IPS-15b (cell line): ENCODE measurements around the gene SGPP1.
"Not testable (repeated sequence)": the region's sequence is repeated elsewhere in the genome, so short reads cannot be mapped to it uniquely, and the experiment has no call there.

Experiments
- H3K27me3 ChIP-seq: one replicate; pipeline ENCODE4 v1.6.1; 2013; ENCODE audit warnings: low read length; ENCODE audit not compliant: control insufficient read depth, insufficient read depth
- H3K36me3 ChIP-seq: one replicate; pipeline ENCODE4 v1.6.1; 2013; ENCODE audit warnings: low read length; ENCODE audit not compliant: control insufficient read depth, insufficient read depth
- H3K4me1 ChIP-seq: one replicate; pipeline ENCODE4 v1.6.1; 2013; ENCODE audit warnings: mild to moderate bottlenecking, low read length; ENCODE audit not compliant: control insufficient read depth, insufficient read depth
- H3K4me3 ChIP-seq: one replicate; pipeline ENCODE4 v1.5.1; 2013; ENCODE audit warnings: low read depth, low read length
- H3K9ac ChIP-seq: one replicate; pipeline ENCODE4 v1.6.1; 2013; ENCODE audit warnings: low read depth, mild to moderate bottlenecking, low read length
- H3K9me3 ChIP-seq: one replicate; pipeline ENCODE4 v1.6.1; 2013; ENCODE audit warnings: mild to moderate bottlenecking, low read length; ENCODE audit not compliant: control insufficient read depth, insufficient read depth

Gene SGPP1

DNA sequence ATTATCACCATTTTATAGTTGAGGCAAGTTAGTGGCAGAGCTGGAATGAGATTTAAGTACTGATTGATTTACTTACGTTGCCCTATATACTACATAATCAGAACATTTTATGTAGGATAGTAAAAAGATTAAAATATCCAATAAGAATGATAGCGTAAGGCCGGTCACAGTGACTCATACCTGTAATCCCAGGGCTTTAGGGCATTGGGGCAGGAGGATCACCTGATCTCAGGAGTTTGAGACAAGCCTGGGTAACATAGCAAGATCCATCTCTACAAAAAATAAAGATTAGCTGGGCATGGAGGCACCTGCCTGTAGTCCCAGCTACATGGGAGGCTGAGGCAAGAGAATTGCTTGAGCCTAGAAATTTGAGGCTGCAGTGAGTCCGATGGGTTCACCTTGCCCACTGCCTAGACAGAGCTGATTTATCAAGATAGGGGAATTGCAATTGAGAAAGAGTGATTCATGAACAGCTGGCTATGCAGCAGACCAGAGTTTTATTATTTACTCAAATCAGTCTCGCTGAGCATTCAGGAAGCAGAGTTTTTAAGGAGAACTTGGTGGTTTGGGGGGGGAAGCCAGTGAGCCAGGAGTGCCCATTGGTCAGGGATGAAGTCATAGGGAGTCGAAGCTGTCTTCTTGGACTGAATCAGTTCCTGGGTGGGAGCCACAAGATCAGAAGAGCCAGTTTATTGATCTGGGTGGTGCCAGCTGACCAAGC lies 24.7 kb upstream of the SGPP1 start:
- no peak overlapping the region for H3K4me3 ChIP-seq
- no peak overlapping the region for H3K9ac ChIP-seq
- H3K36me3 ChIP-seq = no peaks in the 10 kb centered on the region
- no peaks in the 10 kb centered on the region for H3K4me1 ChIP-seq
- H3K27me3 ChIP-seq = no peaks in the 10 kb centered on the region
- no peaks in the 10 kb centered on the region for H3K9me3 ChIP-seq

DNA sequence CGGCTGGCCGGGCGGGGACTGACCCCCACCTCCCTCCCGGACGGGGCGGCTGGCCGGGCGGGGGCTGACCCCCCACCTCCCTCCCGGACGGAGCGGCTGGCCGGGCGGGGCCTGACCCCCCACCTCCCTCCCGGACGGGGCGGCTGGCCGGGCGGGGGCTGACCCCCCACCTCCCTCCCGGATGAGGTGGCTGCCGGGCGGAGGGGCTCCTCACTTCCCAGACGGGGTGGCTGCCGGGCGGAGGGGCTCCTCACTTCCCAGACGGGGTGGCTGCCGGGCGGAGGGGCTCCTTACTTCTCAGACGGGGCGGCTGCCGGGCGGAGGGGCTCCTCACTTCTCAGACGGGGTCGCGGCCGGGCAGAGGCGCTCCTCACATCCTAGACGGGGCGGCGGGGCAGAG lies 23.2 kb upstream of the SGPP1 start:
- not testable (repeated sequence) for H3K9ac ChIP-seq, H3K36me3 ChIP-seq, H3K4me1 ChIP-seq, H3K4me3 ChIP-seq, H3K9me3 ChIP-seq, H3K27me3 ChIP-seq

DNA sequence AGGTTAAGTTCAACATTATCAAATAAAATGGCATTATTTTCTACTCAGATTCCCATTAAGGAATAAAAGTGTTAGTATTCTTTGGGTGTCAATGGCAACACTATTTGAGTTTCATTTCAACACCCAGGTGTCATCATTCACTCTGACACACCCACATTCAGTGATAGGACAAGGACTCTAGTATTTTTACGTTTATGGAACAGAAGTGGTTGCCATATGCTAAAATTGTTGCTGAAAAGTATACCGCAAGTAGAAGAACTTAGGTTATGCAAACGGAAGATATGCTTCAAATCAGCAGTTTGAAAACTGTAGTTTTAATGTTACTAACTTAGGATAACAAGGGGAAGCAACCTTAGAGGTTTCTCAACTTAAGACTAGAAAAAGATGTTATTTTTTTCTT lies 20.0 kb upstream of the SGPP1 start:
- no peaks in the 10 kb centered on the region for H3K27me3 ChIP-seq
- no peak overlapping the region for H3K9ac ChIP-seq
- no peaks in the 10 kb centered on the region for H3K36me3 ChIP-seq
- peaks cover 5% of the 10 kb centered on the region for H3K4me1 ChIP-seq
- H3K4me3 ChIP-seq = no peak overlapping the region
- no peaks in the 10 kb centered on the region for H3K9me3 ChIP-seq

DNA sequence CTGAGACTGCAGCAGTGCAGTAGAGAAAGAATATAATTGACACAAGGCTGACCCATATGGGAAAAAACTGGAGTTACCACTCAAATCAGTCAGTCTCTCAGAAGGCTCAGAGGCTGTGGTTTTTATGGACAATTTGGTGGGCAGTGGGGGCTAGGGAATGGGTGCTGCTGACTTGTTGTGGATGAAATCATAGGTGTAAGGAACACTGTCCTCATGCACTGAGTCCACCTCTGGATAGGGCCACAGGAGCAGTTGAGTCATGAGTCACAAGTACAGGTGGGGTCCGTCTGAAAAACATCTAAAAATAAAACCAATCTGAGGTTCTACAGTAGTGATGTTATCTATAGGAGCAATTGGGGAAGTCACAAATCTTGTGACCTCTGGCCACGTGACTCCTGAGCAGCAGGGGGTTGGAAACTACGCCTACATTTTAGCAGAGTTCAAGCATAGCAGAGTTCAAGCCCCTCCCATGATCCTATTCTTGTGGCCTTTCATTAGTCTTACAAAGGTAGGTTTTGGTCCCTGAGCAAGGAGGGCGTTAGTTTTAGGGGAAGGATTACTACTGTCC lies 18.1 kb upstream of the SGPP1 start:
- no peaks in the 10 kb centered on the region for H3K9me3 ChIP-seq
- H3K36me3 ChIP-seq = no peaks in the 10 kb centered on the region
- H3K9ac ChIP-seq = no peak overlapping the region
- H3K27me3 ChIP-seq = no peaks in the 10 kb centered on the region
- H3K4me3 ChIP-seq = no peak overlapping the region
- peaks cover 5% of the 10 kb centered on the region for H3K4me1 ChIP-seq

DNA sequence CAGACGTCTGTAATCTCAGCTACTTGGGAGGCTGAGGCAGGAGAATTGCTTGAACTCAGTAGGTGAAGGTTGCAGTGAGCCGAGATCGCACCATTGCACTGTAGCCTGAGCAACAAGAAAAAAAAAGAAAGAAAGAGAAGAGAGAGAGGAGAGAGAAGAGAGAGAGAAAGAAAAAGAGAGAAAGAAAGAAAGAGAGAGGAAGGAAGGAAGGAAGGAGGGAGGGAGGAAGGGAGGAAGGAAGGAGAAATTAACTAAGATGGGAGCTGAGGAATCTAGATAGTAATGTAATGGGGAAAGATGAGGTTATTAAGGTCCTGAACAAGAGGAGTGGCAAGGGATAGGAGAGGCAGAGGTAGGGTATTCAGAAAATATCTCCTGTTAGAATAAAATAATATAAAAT lies 17.4 kb upstream of the SGPP1 start:
- no peaks in the 10 kb centered on the region for H3K36me3 ChIP-seq
- no peaks in the 10 kb centered on the region for H3K27me3 ChIP-seq
- no peak overlapping the region for H3K9ac ChIP-seq
- peaks cover 5% of the 10 kb centered on the region for H3K4me1 ChIP-seq
- no peaks in the 10 kb centered on the region for H3K9me3 ChIP-seq
- no peak overlapping the region for H3K4me3 ChIP-seq

DNA sequence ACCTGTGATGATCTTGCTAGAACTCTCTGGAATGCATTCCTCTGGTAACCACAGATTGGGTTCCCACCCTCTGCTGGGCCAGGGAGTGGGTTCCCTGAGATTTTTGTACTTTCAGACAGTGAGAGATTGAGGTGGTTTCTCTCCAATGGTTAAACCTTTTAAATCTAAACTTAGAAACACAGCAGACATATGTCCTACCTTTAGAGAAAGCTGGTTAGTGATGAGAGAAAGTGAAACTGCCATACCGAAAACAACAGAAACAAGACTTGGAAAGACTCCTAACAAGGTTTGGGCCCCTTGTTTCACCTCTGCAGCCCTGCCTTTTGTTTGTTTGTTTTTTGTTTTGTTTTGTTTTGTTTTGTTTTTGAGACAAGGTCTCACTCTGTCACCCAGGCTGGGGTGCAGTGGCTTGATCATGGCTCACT lies 9.7 kb upstream of the SGPP1 start:
- H3K4me1 ChIP-seq = no peaks in the 10 kb centered on the region
- no peaks in the 10 kb centered on the region for H3K27me3 ChIP-seq
- H3K9ac ChIP-seq = no peak overlapping the region
- no peaks in the 10 kb centered on the region for H3K9me3 ChIP-seq
- no peak overlapping the region for H3K4me3 ChIP-seq
- no peaks in the 10 kb centered on the region for H3K36me3 ChIP-seq

DNA sequence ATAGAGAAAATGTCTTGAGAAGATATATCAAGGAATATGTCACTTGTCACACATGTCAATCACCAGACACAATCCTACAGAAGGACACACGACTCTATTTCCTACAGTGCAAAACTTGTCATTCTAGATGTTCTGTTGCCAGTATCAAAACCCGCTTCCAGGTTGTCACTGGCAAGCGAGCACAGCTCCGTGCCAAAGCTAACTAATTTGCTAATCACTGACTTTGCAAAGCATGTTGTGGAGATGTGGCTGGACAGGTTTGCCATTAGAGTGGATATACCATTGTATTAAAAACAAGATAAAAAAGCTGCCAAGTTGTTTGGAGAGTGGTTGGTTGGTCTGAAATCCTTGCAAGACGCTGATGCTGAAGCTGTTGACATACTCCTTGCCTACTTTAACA lies 7.9 kb upstream of the SGPP1 start:
- Histone ChIP-seq H3K27me3 (no peaks in the 10 kb centered on the region), H3K9ac (no peak overlapping the region), H3K9me3 (no peaks in the 10 kb centered on the region), H3K4me3 (no peak overlapping the region), H3K36me3 (no peaks in the 10 kb centered on the region), H3K4me1 (no peaks in the 10 kb centered on the region)

DNA sequence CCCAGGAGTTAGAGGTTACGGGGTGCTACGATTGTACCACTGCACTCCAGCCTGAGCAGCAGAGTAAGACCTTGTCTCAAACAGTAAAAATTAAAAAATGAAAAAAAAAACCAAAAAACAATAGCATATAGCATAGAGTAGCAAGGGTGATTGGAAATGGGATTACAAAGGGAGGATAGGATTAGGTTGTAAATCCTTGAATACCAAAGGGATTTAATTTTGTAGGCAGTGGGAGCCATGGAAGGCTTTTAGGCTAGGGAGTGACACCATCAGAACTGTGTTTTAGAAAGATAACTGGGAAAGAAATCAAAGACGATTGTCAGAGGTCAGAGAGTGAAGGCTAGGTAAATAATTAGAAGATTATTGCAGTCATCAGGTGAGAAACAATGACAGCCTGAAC lies 2.8 kb upstream of the SGPP1 start:
- peaks cover 7% of the 10 kb centered on the region for H3K4me1 ChIP-seq
- peaks cover 27% of the 10 kb centered on the region for H3K27me3 ChIP-seq
- no peak overlapping the region for H3K4me3 ChIP-seq
- H3K9ac ChIP-seq = no peak overlapping the region
- no peaks in the 10 kb centered on the region for H3K36me3 ChIP-seq
- no peaks in the 10 kb centered on the region for H3K9me3 ChIP-seq

DNA sequence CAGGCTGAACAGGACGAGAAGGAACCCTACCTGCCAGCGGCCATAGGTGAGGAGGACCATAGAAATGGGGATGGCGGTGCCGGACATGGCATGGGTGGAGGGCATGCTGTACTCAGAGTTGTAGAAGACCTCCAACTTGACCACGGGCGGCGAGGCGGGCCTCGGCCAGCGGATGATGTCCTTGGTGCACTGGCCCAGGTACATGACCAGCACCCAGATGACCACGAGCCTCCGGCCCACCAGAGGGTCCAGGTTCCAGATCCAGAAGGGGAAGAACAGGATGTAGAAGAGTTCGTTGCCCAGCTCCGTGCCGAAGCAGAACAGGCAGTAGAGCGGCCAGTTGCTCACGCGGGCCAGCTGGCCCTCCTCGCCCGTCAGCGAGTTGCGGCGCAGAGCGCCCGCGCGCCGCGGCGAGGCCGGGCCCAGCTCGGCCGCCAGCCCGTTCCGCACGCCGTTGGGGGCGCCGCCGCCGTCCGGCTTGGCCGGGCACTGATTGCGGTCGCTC lies 582 bp downstream of the SGPP1 start:
- Histone ChIP-seq H3K27me3 (peaks cover 29% of the 10 kb centered on the region), H3K4me1 (peaks cover 7% of the 10 kb centered on the region), H3K9me3 (no peaks in the 10 kb centered on the region), H3K36me3 (no peaks in the 10 kb centered on the region), H3K9ac (peak overlapping the region; percentile 54), H3K4me3 (peak overlapping the region; percentile 92)

DNA sequence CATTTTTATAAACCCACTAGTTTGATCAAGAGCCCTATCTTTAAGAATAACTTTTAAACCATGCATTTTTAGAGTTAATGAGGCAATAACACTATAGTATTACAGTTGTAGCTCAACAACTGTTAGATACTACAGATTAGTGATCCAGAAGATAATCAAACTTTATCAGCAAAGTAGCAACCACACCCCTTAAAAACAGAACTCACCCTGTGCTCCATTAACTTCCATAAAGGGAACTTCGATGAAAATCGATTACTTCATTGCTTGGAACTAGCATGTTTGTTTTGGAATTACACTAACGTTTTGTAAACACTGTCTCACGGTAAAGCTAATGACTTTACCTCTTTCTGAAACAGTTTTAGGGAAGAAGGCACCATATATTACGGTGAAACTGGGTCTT lies 1.4 kb downstream of the SGPP1 start:
- peak overlapping the region; percentile 92 for H3K4me3 ChIP-seq
- H3K9me3 ChIP-seq = no peaks in the 10 kb centered on the region
- peaks cover 7% of the 10 kb centered on the region for H3K4me1 ChIP-seq

DNA sequence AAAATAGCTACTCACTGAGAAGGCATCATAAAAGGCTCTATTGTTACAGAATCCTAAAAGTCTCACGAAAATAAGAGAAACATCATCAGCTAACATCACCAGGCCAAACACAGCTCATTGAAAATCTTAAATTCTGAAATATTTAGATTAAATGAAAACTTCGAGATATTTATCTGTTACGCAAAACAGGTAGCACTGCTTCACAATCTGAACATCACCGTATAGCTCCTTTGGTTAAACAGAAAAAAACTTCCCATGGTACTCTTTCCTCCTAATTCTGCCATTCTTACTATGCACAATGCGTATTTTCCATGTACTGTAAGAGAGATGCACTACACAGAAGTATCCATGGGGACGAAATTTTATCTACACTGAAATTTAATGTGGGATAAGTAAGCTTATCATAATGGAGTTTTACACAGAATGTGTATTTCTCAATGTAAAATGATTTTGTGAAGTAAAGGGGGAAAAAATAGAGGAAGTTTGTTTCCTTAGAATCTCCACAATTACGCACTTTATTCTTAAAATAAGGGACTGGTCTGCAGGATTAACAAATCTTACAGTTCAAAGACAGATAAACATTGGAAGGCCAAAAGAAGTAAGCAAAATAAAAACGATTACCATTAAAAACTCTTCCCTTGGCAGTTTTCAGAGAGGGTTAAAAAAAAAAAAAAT lies 1.9 kb downstream of the SGPP1 start:
- H3K9ac ChIP-seq = no peak overlapping the region

More for the DNA sequence above, 1.4 kb downstream of the SGPP1 start:
- no peaks in the 10 kb centered on the region for H3K36me3 ChIP-seq
- no peak overlapping the region for H3K9ac ChIP-seq
- H3K27me3 ChIP-seq = peaks cover 29% of the 10 kb centered on the region

DNA sequence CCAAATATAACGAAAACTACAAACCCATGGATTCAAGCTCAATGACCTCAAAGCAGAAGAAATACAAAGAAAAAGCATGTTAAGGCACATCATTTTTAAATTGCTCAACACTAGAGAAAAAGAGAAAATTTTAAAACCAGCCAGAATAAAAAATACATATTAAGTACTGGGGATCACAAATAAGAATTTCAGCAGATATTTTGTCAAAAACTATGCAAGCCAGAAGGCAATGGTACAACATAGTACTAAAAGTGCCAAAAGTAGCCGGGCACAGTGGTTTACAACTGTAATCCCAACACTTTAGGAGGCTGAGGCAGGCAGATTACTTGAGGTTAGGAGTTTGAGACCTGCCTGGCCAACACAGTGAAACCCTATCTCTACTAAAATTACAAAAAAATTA lies 10.2 kb downstream of the SGPP1 start:
- H3K9me3 ChIP-seq = no peaks in the 10 kb centered on the region
- H3K9ac ChIP-seq = no peak overlapping the region
- H3K36me3 ChIP-seq = no peaks in the 10 kb centered on the region
- H3K27me3 ChIP-seq = no peaks in the 10 kb centered on the region
- H3K4me3 ChIP-seq = no peak overlapping the region
- no peaks in the 10 kb centered on the region for H3K4me1 ChIP-seq

More for the DNA sequence above, 1.9 kb downstream of the SGPP1 start:
- peaks cover 29% of the 10 kb centered on the region for H3K27me3 ChIP-seq
- peaks cover 7% of the 10 kb centered on the region for H3K4me1 ChIP-seq
- no peak overlapping the region for H3K4me3 ChIP-seq
- H3K9me3 ChIP-seq = no peaks in the 10 kb centered on the region
- H3K36me3 ChIP-seq = no peaks in the 10 kb centered on the region
